AG04450 (cell line): ENCODE measurements around the gene GFPT2. TPM values are rescaled to one million over a fixed set of nuclear protein-coding genes. Genes with fewer than 3 reads are reported as not detected.

Source experiments
- CTCF ChIA-PET: fragments of 300-600, 350-600 bp; formaldehyde crosslinking; extraction: SDS; loops from one replicate; lab custom pipeline; 2022; ENCODE audit warnings: antibody characterized with exemption, inconsistent platforms; lab: Charles Lee
- POLR2A ChIA-PET: fragments of 350-600 bp; formaldehyde crosslinking; extraction: SDS; loops from one replicate; lab custom pipeline; 2021; ENCODE audit warnings: antibody characterized with exemption, inconsistent platforms; lab: Yijun Ruan, JAX
- DNase-seq: peaks from one replicate; pipeline ENCODE4 v3.0.0-alpha.2; 2011; ENCODE audit warnings: low read depth, low spot score
- H3K27ac ChIP-seq: one replicate; pipeline ENCODE4 v1.5.1; 2012; ENCODE audit warnings: low read depth, low read length, control low read depth
- H3K27me3 ChIP-seq: one replicate; pipeline ENCODE4 v1.6.0; 2012; ENCODE audit warnings: low read length; ENCODE audit not compliant: control insufficient read depth, insufficient read depth
- H3K4me3 ChIP-seq: 2 replicates; pipeline ENCODE4 v1.5.1; 2011; ENCODE audit warnings: mild to moderate bottlenecking, low read depth, low read length, control low read depth
- H3K9me3 ChIP-seq: 2 replicates; pipeline ENCODE4 v1.5.1; 2012; ENCODE audit warnings: low read length; ENCODE audit not compliant: control insufficient read depth, insufficient read depth
- CTCF ChIP-seq: IDR thresholded peaks from 2 replicates; pipeline ENCODE4 v1.5.1; 2011; ENCODE audit warnings: low read depth, low read length, control low read depth, inconsistent platforms
- polyA plus RNA-seq: library from polyadenylated mRNA; depleted of rRNA; stranded (reverse); fragments of >200 nt; gene quantifications from 2 replicates; pipeline ENCODE4 v1.2.3, GENCODE V29; 2011

The GFPT2 gene
- polyA plus RNA-seq, 1 experiment, result 15.1 TPM

GRCh38 chr5:180330810-180331646, 22.1 kb downstream of the GFPT2 start:
- H3K27me3 ChIP-seq, result no peaks in the 10 kb centered on the region
- ChIA-PET POLR2A (interaction anchor here (3.0 kb wide), 1 partner anchor 22 kb away, joined by 13 read pairs; the partner anchor contains the start of gene GFPT2), CTCF (interaction anchor here (0.6 to 2.4 kb wide), 5 partner anchors 11 to 37 kb away, joined by 3 to 7 read pairs (median 5); no protein-coding TSS in a partner anchor)
- TF ChIP-seq CTCF, result no peak
- peak; percentile 88 for DNase-seq
- peak overlapping the region; percentile 83 for H3K27ac ChIP-seq
- no peaks in the 10 kb centered on the region; the same call in 1 of the 2 replicates for H3K9me3 ChIP-seq
- peak overlapping the region; percentile 11; the same call in 1 of the 2 replicates for H3K4me3 ChIP-seq

- TF ChIP-seq CTCF, result no peak
- CTCF ChIA-PET, result interaction anchor here (1.8 to 2.7 kb wide), 3 partner anchors 14 to 35 kb away, joined by 5 to 48 read pairs (median 30); no protein-coding TSS in a partner anchor
- POLR2A ChIA-PET, result interaction anchor here (3.0 kb wide), 1 partner anchor 23 kb away, joined by 13 read pairs; the partner anchor contains the start of gene GFPT2
- no peak for DNase-seq
- H3K9me3 ChIP-seq, result no peaks in the 10 kb centered on the region; the same call in 1 of the 2 replicates
- peak overlapping the region; percentile 83 for H3K27ac ChIP-seq
- H3K4me3 ChIP-seq, result no peak overlapping the region; the same call in 1 of the 2 replicates
- no peaks in the 10 kb centered on the region for H3K27me3 ChIP-seq
Observed at GRCh38 chr5:180330270-180330648, 22.9 kb downstream of the GFPT2 start.

GRCh38 chr5:180329606-180330269, 23.4 kb downstream of the GFPT2 start:
- DNase-seq, result no peak
- no peak for TF ChIP-seq CTCF
- no peaks in the 10 kb centered on the region for H3K27me3 ChIP-seq
- H3K27ac ChIP-seq, result no peak overlapping the region
- H3K4me3 ChIP-seq, result no peak overlapping the region
- H3K9me3 ChIP-seq, result no peaks in the 10 kb centered on the region; the same call in 1 of the 2 replicates
- CTCF ChIA-PET, result interaction anchor here (1.4 to 2.7 kb wide), 8 partner anchors 14 to 205 kb away, joined by 4 to 48 read pairs (median 12); no protein-coding TSS in a partner anchor
- POLR2A ChIA-PET, result no interaction called here

GRCh38 chr5:180329138-180329435, 24.0 kb downstream of the GFPT2 start:
- Histone ChIP-seq H3K9me3 (no peaks in the 10 kb centered on the region; the same call in 1 of the 2 replicates), H3K27me3 (no peaks in the 10 kb centered on the region), H3K4me3 (no peak overlapping the region), H3K27ac (no peak overlapping the region)
- CTCF ChIA-PET, result interaction anchor here (0.5 to 2.7 kb wide), 29 partner anchors 9 to 474 kb away, joined by 3 to 48 read pairs (median 5); no protein-coding TSS in a partner anchor
- POLR2A ChIA-PET, result no interaction called here
- no peak for TF ChIP-seq CTCF
- DNase-seq, result no peak
